Measurements from ENCODE around the gene APC. TPM values are rescaled to one million over a fixed set of nuclear protein-coding genes. Genes with fewer than 3 reads are reported as not detected.

The APC gene
- total and polyA plus RNA-seq, 10 of the 15 experiments (the other 5 are each of a cell fraction or from before 2014, with no cell fraction given) = 3.2 to 23.3 (median 13.8) TPM

DNA sequence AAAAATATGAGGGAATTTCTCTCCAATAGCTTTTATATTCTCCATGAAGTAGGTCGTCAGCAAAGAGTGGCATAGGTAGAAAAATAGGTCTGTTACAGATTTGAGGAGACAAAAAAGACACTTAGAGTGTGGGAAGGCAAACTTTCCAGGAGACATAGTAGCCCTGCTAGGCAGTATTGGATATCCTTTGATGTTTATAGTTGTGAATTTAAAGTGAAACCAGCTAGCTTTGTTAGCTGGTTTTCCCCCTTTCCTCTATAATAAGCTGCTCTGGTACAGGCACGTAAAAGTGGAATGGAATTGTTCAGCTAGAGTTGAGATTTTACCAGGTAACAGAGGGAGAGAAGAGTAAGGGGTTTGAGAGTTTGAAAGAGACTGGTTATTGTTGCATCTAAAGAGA, 17.1 kb upstream of the APC start:
- POLR2A ChIA-PET = interaction anchor here (1.1 to 1.6 kb wide), 2 partner anchors 11 to 17 kb away, joined by 4 to 7 read pairs; partner anchors contain the start of gene APC
- CTCF ChIA-PET = interaction anchor here (0.9 to 1.7 kb wide), 11 partner anchors 9 to 170 kb away, joined by 3 to 9 read pairs (median 3); no protein-coding TSS in a partner anchor

DNA sequence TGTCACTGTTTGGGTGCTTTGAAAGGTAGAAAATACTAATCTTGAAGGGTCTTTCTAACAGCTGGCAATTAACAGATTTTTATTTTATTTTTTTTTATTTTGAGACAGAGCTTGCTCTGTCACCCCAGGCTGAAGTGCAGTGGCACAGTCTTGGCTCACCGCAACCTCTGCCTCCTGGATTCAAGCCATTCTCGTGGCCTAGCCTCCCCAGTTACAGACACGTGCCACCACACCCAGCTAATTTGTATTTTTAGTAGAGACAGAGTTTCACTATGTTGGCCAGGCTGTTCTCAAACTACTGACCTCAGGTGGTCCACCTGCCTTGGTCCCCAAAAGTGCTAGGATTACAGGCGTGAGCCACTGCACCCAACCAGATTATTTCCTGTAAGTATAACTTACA, 12.8 kb upstream of the APC start:
- no TSS peak for BruUV-seq (replicated peaks)
- ATAC-seq = peak; percentile 21; the same call in 1 of the 3 replicates

More for the DNA sequence above, 17.1 kb upstream of the APC start:
- Histone ChIP-seq H3K79me2 (ENCODE audit: control insufficient read depth, insufficient read depth, low read length) (peaks cover 4% of the 10 kb centered on the region), H3K4me2 (ENCODE audit: control insufficient read depth, insufficient read depth) (no peak overlapping the region; the same call in 1 of the 2 replicates), H3K4me1 (ENCODE audit: control insufficient read depth, insufficient read depth, low read length) (no peaks in the 10 kb centered on the region), H3K27me3 (replicated peaks in 1 of 2; ENCODE audit: control insufficient read depth in 2 of 2, insufficient read depth in 2 of 2, low read length in 1 of 2) (no peaks in the 10 kb centered on the region), H3K4me3 (no peak overlapping the region), H4K20me1 (ENCODE audit: control insufficient read depth, insufficient read depth) (no peaks in the 10 kb centered on the region), H3K27ac (ENCODE audit: control insufficient read depth, insufficient read depth) (no peak overlapping the region), H3K9ac (ENCODE audit: control insufficient read depth, insufficient read depth, low read length) (no peak overlapping the region), H3K9me3 (replicated peaks; ENCODE audit: control insufficient read depth, insufficient read depth, low read length) (peaks cover 2% of the 10 kb centered on the region; the same call in 2 of the 3 replicates), H2AFZ (ENCODE audit: control insufficient read depth, low read depth, low read length) (no peak overlapping the region), H3K36me3 (ENCODE audit: control insufficient read depth in 2 of 2, insufficient read depth in 2 of 2, low read length in 1 of 2) (no peaks in the 10 kb centered on the region)
- FAIRE-seq = no peak
- TF ChIP-seq IKZF1 (conservative IDR thresholded peaks at IDR 0.05) (no peak; the same call in 1 of the 2 replicates), TCF7 (IDR thresholded peaks at IDR 0.05; ENCODE audit: borderline replicate concordance) (0 out of 2 replicates have a peak, but pooled peaks have one; percentile 28)
- intact Hi-C loops (cut with micrococcal nuclease; ENCODE audit: unreplicated experiment) (no loop called here), in situ Hi-C loops (cut with MboI) (no loop called here)
- DNase-seq (ENCODE audit: low read depth, low spot score) = no peak
- SMC1A ChIA-PET (ENCODE audit: uncharacterized antibody, unreplicated experiment) = interaction anchor here (1.0 to 2.4 kb wide), 12 partner anchors 10 to 37 kb away, joined by 3 to 17 read pairs (median 4); no protein-coding TSS in a partner anchor
- WGBS (ENCODE audit: insufficient coverage, insufficient replicate concordance, low lambda C conversion rate, missing lambda C conversion rate) = 83% methylated on average over 2 of the region's 2 CpGs
- RAD21 ChIA-PET (ENCODE audit: unreplicated experiment) = interaction anchor here (0.5 to 1.8 kb wide), 5 partner anchors 10 to 240 kb away, joined by 3 to 13 read pairs (median 3); no protein-coding TSS in a partner anchor
- BruUV-seq (replicated peaks) = no TSS peak
- ATAC-seq = peak; percentile 54

More for the DNA sequence above, 12.8 kb upstream of the APC start:
- no peak overlapping the region for H3K4me2 ChIP-seq (ENCODE audit: control insufficient read depth, insufficient read depth)
- no peak overlapping the region for H3K4me3 ChIP-seq
- H3K27ac ChIP-seq (ENCODE audit: control insufficient read depth, insufficient read depth) = no peak overlapping the region
- ChIA-PET CTCF (interaction anchor here (0.5 to 1.5 kb wide), 4 partner anchors 11 to 271 kb away, joined by 3 to 5 read pairs (median 3); no protein-coding TSS in a partner anchor), POLR2A (interaction anchor here (0.7 to 2.0 kb wide), 3 partner anchors 15 to 16 kb away, joined by 3 to 8 read pairs (median 3); no protein-coding TSS in a partner anchor), SMC1A (ENCODE audit: uncharacterized antibody, unreplicated experiment) (interaction anchor here (1.0 to 2.1 kb wide), 7 partner anchors 8 to 175 kb away, joined by 3 to 16 read pairs (median 5); partner anchors contain the start of gene APC), RAD21 (ENCODE audit: unreplicated experiment) (interaction anchor here (1.1 to 1.5 kb wide), 4 partner anchors 10 to 39 kb away, joined by 3 to 5 read pairs (median 4); no protein-coding TSS in a partner anchor)
- intact Hi-C loops (cut with micrococcal nuclease; ENCODE audit: unreplicated experiment) (no loop called here), in situ Hi-C loops (cut with MboI) (no loop called here)
- WGBS (ENCODE audit: insufficient coverage, insufficient replicate concordance, low lambda C conversion rate, missing lambda C conversion rate) = 60% methylated on average over 4 of the region's 4 CpGs
- DNase-seq (ENCODE audit: low read depth, low spot score) (no peak), FAIRE-seq (no peak)
- H4K20me1 ChIP-seq (ENCODE audit: control insufficient read depth, insufficient read depth) = no peaks in the 10 kb centered on the region
- TF ChIP-seq, protein P1, sequence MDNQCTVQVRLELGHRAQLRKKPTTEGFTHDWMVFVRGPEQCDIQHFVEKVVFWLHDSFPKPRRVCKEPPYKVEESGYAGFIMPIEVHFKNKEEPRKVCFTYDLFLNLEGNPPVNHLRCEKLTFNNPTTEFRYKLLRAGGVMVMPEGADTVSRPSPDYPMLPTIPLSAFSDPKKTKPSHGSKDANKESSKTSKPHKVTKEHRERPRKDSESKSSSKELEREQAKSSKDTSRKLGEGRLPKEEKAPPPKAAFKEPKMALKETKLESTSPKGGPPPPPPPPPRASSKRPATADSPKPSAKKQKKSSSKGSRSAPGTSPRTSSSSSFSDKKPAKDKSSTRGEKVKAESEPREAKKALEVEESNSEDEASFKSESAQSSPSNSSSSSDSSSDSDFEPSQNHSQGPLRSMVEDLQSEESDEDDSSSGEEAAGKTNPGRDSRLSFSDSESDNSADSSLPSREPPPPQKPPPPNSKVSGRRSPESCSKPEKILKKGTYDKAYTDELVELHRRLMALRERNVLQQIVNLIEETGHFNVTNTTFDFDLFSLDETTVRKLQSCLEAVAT (IDR thresholded peaks at IDR 0.05) = no peak
- peak; percentile 21 to 70; a peak in 2 of 4 replicates for TF ChIP-seq BHLHE40 (IDR thresholded peaks at IDR 0.05; ENCODE audit: borderline replicate concordance in 1 of 2, low read depth in 2 of 2, low read length in 1 of 2)
- no peaks in the 10 kb centered on the region; the same call in 1 of the 2 replicates for H3K79me2 ChIP-seq (ENCODE audit: control insufficient read depth, insufficient read depth, low read length)
- no peak overlapping the region for H2AFZ ChIP-seq (ENCODE audit: control insufficient read depth, low read depth, low read length)
- no peaks in the 10 kb centered on the region for H3K36me3 ChIP-seq (ENCODE audit: control insufficient read depth in 2 of 2, insufficient read depth in 2 of 2, low read length in 1 of 2)
- H3K4me1 ChIP-seq (ENCODE audit: control insufficient read depth, insufficient read depth, low read length) = no peaks in the 10 kb centered on the region
- H3K9ac ChIP-seq (ENCODE audit: control insufficient read depth, insufficient read depth, low read length) = no peak overlapping the region
- no peaks in the 10 kb centered on the region; the same call in 2 of the 3 replicates for H3K9me3 ChIP-seq (replicated peaks; ENCODE audit: control insufficient read depth, insufficient read depth, low read length)
- H3K27me3 ChIP-seq (replicated peaks in 1 of 2; ENCODE audit: control insufficient read depth in 2 of 2, insufficient read depth in 2 of 2, low read length in 1 of 2) = no peaks in the 10 kb centered on the region

All from GM12878 (cell line).